NOMO-1 treated with dmso at 0.1 percent for 144 hours (cell line): ENCODE results near the gene CGB8.
"Not testable (repeated sequence)": the region's sequence is repeated elsewhere in the genome, so short reads cannot be mapped to it uniquely, and the experiment has no call there.

ENCODE experiments used
- DNase-seq: peaks from one replicate; lab custom pipeline; 2025; ENCODE audit not compliant: unreplicated experiment; lab: John Stamatoyannopoulos, UW

CGB8 gene

GRCh38 chr19:49049011-49049410, at the start of gene CGB8:
Gene CGB8, minus strand, starts transcription at chr19:49049111. Its CDS starts 372 bp downstream, at chr19:49048739.
- not testable (repeated sequence) for DNase-seq

- DNase-seq: peak; percentile 58
Measured at GRCh38 chr19:49097453-49098288, 48.8 kb upstream of the CGB8 start.

- no peak for DNase-seq
Measured at GRCh38 chr19:49094505-49095482, 45.9 kb upstream of the CGB8 start.

- no peak for DNase-seq
Measured at GRCh38 chr19:49092686-49093085, 43.8 kb upstream of the CGB8 start.

GRCh38 chr19:49091391-49092038, 42.6 kb upstream of the CGB8 start:
- DNase-seq: no peak

GRCh38 chr19:49086296-49086695, 37.4 kb upstream of the CGB8 start:
- DNase-seq: no peak

GRCh38 chr19:49085868-49086232, 36.9 kb upstream of the CGB8 start:
- DNase-seq: no peak

GRCh38 chr19:49085020-49085867, 36.3 kb upstream of the CGB8 start, which contains the start of gene SNRNP70:
Gene SNRNP70, plus strand, starts transcription at chr19:49085451. Its CDS starts 964 bp downstream, at chr19:49086415.
- peak; percentile 98 for DNase-seq

GRCh38 chr19:49084206-49085019, 35.5 kb upstream of the CGB8 start:
- no peak for DNase-seq

GRCh38 chr19:49081273-49081672, 32.4 kb upstream of the CGB8 start:
- no peak for DNase-seq

GRCh38 chr19:49080392-49080791, 31.5 kb upstream of the CGB8 start:
- no peak for DNase-seq

- DNase-seq: not testable (repeated sequence)
Measured at GRCh38 chr19:49074869-49075268, 26.0 kb upstream of the CGB8 start.

GRCh38 chr19:49073514-49074378, 24.8 kb upstream of the CGB8 start:
- DNase-seq: peak; percentile 26

- DNase-seq: no peak
Measured at GRCh38 chr19:49071860-49072547, 23.1 kb upstream of the CGB8 start.

- no peak for DNase-seq
Measured at GRCh38 chr19:49070416-49070815, 21.5 kb upstream of the CGB8 start.

GRCh38 chr19:49069026-49069425, 20.1 kb upstream of the CGB8 start:
- no peak for DNase-seq

- no peak for DNase-seq
Measured at GRCh38 chr19:49067554-49067953, 18.6 kb upstream of the CGB8 start.
